GM12875 (cell line): ENCODE data around the gene MAD2L2.

Source experiments
- H3K4me3 ChIP-seq: one replicate; pipeline ENCODE4 v1.5.1; 2011; ENCODE audit warnings: low read depth, low read length, control low read depth
- TF ChIP-seq, protein P1 (sequence below): IDR thresholded peaks from 2 replicates; pipeline ENCODE4 v1.5.1; 2011; ENCODE audit warnings: low read depth, mild to moderate bottlenecking, control low read depth, inconsistent platforms, low read length, moderate library complexity, borderline replicate concordance; ENCODE audit not compliant: insufficient read depth

The MAD2L2 gene

DNA sequence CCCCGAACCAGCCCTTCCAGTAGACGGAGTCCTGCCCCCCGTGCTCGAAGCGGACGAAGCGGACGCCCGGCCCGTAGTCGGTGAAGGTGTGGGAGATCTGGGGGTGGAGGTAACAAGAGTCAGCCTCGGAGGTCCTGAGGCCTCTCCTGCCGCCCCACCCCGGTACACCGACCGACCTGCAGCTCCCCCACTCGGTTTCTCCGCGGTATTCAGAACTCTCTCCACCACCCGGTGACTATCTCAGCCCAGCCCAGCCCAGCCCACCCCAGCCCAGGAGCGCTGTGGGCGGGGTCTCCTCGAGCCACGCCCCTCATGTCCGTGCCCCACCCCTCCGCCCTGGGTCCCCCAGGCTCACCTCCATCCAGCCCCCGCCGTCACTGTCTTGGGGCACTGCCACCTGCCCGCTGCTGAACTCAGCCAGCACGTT lies 32.2 kb downstream of the MAD2L2 start:
- TF ChIP-seq, protein P1, sequence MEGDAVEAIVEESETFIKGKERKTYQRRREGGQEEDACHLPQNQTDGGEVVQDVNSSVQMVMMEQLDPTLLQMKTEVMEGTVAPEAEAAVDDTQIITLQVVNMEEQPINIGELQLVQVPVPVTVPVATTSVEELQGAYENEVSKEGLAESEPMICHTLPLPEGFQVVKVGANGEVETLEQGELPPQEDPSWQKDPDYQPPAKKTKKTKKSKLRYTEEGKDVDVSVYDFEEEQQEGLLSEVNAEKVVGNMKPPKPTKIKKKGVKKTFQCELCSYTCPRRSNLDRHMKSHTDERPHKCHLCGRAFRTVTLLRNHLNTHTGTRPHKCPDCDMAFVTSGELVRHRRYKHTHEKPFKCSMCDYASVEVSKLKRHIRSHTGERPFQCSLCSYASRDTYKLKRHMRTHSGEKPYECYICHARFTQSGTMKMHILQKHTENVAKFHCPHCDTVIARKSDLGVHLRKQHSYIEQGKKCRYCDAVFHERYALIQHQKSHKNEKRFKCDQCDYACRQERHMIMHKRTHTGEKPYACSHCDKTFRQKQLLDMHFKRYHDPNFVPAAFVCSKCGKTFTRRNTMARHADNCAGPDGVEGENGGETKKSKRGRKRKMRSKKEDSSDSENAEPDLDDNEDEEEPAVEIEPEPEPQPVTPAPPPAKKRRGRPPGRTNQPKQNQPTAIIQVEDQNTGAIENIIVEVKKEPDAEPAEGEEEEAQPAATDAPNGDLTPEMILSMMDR, result no peak

DNA sequence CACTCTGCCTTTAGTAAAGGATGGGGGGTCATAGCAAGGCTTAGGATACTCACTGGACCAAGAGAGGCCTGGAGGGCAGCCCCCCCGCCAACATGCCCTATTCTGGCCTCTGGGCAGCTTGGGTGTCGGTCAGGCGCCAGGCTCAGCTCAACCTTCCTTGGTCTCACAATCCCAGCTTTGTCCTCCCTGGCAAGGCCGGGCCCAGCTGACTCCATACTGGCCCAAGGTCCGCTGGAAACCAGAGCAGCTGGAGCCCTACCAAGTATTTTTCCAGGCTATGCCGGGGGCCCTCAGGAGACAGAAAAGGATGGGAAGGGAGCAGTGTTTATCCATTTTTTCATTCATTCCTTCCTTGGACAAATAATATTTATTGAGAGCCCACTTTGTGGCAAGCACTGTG lies 32.9 kb downstream of the MAD2L2 start:
- TF ChIP-seq, protein P1, result no peak
- H3K4me3 ChIP-seq, result no peak overlapping the region

More for the DNA sequence above, 32.2 kb downstream of the MAD2L2 start:
- no peak overlapping the region for H3K4me3 ChIP-seq

DNA sequence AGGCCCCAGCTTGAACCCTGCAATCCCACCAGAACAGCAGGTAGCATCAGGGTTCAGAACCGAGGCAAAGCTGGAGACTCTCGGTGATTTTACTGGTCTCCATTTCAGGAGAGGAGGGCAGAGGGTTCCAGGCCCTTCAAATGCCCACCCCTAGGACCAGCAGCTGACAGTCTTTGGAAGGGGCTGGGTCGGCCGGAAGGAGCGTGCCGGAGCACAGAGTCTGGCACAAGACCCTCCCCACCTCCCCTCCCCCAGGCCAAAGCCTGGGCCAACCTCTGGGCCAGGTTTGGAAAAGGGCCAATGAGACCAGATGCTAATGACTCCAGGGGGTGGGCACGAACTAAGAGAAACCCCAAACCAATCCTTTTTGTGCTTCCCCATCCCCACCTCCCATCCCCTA lies 33.6 kb downstream of the MAD2L2 start:
- TF ChIP-seq, protein P1, result no peak
- no peak overlapping the region for H3K4me3 ChIP-seq

DNA sequence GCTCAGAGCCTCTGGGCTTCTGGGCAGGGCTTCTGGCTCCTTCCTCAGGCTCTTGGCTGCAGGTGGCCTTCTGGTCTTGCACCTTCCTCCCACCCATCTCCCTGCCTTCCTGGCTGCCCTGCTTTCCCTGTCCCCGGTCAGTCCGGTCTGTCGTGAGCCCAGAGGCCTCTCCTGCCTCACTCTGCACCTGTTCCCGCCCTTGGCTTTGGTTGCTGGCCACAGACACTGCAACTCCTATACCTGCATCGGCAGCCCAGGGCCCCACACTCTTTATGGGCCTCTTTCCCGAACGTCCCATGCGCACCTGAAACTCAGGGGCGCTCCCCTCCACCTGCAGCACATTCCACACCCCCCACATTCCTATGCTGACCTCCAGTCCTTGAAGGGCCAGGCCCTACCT lies 34.6 kb downstream of the MAD2L2 start:
- TF ChIP-seq, protein P1, result no peak

DNA sequence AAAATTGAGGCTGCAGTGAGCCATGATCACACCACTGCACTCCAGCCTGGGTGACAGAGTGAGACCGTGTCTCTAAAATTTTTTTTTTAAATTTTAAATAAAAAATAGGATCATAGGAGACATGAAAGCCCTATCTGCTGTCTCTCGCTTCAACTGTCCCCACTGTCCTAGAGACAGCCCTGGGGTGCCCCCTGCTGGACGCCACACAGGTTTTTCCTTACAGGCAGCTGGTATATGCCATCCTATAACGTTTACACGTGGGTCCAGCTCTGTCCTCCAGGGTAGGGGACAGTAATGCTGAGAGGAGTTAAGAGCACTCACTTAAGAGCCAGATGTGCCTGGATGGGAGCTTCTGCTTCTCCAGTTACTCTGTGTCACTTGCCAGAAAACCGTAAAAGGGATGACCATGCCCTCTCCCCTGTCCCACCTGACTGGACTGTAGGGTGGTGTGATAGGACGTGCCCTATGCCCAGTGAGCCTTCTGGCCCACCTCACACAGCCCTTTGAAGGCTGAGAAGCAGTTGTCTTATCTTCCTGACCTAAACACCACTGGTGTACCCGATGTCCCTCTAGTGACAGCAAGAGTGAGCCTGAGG lies 35.2 kb downstream of the MAD2L2 start:
- TF ChIP-seq, protein P1, result peak; percentile 78

More for the DNA sequence above, 34.6 kb downstream of the MAD2L2 start:
- H3K4me3 ChIP-seq, result no peak overlapping the region

DNA sequence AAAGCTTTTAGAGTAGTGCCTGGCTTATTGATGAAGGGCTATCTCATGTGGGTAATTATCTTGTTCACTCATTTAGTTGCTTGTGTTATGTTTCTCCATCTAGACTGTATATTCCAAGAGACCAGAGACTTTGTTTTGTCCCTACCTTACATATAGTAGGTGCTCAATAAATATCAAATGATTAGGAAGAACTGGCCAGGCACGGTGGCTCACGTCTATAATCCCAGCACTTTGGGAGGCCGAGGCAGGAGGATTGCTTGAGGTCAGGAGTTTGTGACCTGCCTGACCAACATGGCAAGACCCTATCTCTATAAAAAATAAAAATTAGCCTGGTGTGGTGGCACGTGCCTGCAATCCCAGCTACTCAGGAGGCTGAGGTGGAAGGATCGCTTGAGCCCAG lies 35.7 kb downstream of the MAD2L2 start:
- no peak overlapping the region for H3K4me3 ChIP-seq
- TF ChIP-seq, protein P1, result no peak

More for the DNA sequence above, 35.2 kb downstream of the MAD2L2 start:
- no peak overlapping the region for H3K4me3 ChIP-seq

DNA sequence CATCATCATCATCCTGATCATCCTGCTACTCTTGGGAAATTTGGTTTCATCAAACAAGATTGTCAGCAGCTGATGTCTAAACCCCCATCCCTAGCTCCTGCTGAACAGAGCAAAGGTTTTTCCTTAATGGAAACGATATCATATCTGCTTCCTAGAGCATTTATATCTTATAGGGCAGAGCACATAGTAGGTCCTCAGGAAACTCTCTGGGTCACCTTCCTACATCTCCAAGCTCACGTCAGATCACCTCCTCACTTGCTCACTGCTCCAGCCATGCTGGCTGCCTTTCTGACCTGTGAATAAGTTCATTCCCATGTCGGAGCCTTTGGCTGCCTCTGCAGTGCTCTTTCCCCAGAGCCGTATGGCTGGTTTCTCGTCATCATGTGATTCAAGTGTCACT lies 37.2 kb downstream of the MAD2L2 start:
- TF ChIP-seq, protein P1, result no peak
- no peak overlapping the region for H3K4me3 ChIP-seq
